Lower leg skin (tissue), 3 donors: ENCODE results near the gene XK.

ENCODE experiments used
- CTCF ChIP-seq, 3 donors: fragments of 450-650 bp; IDR thresholded peaks; one replicate each; pipeline ENCODE4 v1.5.1; 2016; ENCODE audit warnings: antibody characterized with exemption in 3 of 3, mild to moderate bottlenecking in 3 of 3, moderate library complexity in 2 of 3
- POLR2A ChIP-seq, 2 donors: fragments of 450-650 bp; IDR thresholded peaks; one replicate each; pipeline ENCODE4 v1.6.1; 2016 to 2017; ENCODE audit warnings: antibody characterized with exemption in 2 of 2, mild to moderate bottlenecking in 1 of 2, moderate library complexity in 1 of 2

- no peak for TF ChIP-seq CTCF (IDR thresholded peaks at IDR 0.05)
- TF ChIP-seq POLR2A (IDR thresholded peaks at IDR 0.05), result no peak
Observed at GRCh38 chrX:37667141-37667540, 18.4 kb upstream of the XK start.
